H1 (cell line): ENCODE measurements around the gene ERVW-1. TPM values are rescaled to one million over a fixed set of nuclear protein-coding genes. Genes with fewer than 3 reads are reported as not detected.
A peak's percentile ranks its signal among the peaks of the same experiment; 100 is the strongest.

Source experiments
- CTCF ChIA-PET: fragments of 300-600 bp; sonication (Branson Sonifier 250); formaldehyde crosslinking; loops from one replicate; lab custom pipeline; 2021; ENCODE audit not compliant: partially characterized antibody; lab: Charles Lee
- POLR2A ChIA-PET: fragments of 300-600 bp; sonication (Branson Sonifier 250); formaldehyde crosslinking; loops from one replicate; lab custom pipeline; 2021; ENCODE audit warnings: inconsistent platforms; ENCODE audit not compliant: partially characterized antibody; lab: Charles Lee
- DNase-seq, 2 experiments: peaks; one replicate each; pipeline versions ENCODE4 v3.0.0 to v3.0.0-alpha.2; 2010 to 2022; ENCODE audit warnings: low spot score in 2 of 2, low read depth in 1 of 2, mixed read lengths in 1 of 2
- FAIRE-seq: peaks from 2 replicates; lab custom pipeline; 2011; peaks lifted over from hg19 to GRCh38; lab: Jason Lieb, UNC
- H2AFZ ChIP-seq: 2 replicates; pipeline ENCODE4 v1.8.1; 2012; ENCODE audit warnings: low read length, inconsistent platforms
- H2AK5ac ChIP-seq: 2 replicates; pipeline ENCODE4 v1.6.1; 2013; ENCODE audit warnings: low read depth, low read length
- H2BK120ac ChIP-seq: replicated peaks from 2 replicates; pipeline ENCODE3; 2013; ENCODE audit warnings: low read depth, low read length, inconsistent platforms
- H2BK12ac ChIP-seq: 2 replicates; pipeline ENCODE4 v1.6.1; 2013; ENCODE audit warnings: low read depth, low read length
- H2BK15ac ChIP-seq: 2 replicates; pipeline ENCODE4 v1.6.1; 2013; ENCODE audit warnings: low read length
- H2BK20ac ChIP-seq: 2 replicates; pipeline ENCODE4 v1.6.1; 2013; ENCODE audit warnings: low read length
- H2BK5ac ChIP-seq: 2 replicates; pipeline ENCODE4 v1.6.1; 2013; ENCODE audit warnings: low read depth, low read length
- H3K14ac ChIP-seq: 2 replicates; pipeline ENCODE4 v1.6.1; 2013; ENCODE audit warnings: inconsistent platforms; ENCODE audit not compliant: insufficient read length
- H3K18ac ChIP-seq: 2 replicates; pipeline ENCODE4 v1.6.1; 2013; ENCODE audit warnings: low read length; ENCODE audit errors: extremely low read depth
- H3K23ac ChIP-seq: 2 replicates; pipeline ENCODE4 v1.6.1; 2013; ENCODE audit warnings: inconsistent platforms; ENCODE audit not compliant: insufficient read length
- H3K23me2 ChIP-seq: 2 replicates; pipeline ENCODE4 v1.6.1; 2013; ENCODE audit warnings: low read depth, low read length
- H3K27ac ChIP-seq: 2 replicates; pipeline ENCODE4 v1.6.1; 2011; ENCODE audit warnings: low read depth, low read length, inconsistent platforms
- H3K27me3 ChIP-seq, 4 experiments: replicated peaks in 1 of 4; 1 replicate in 1 of 4; 2 replicates in 3 of 4; pipeline versions ENCODE4 v1.6.1 to v1.8.1; 2011 to 2013; ENCODE audit warnings: low read length in 3 of 4, mild to moderate bottlenecking in 3 of 4, inconsistent platforms in 2 of 4, mixed read lengths in 2 of 4, moderate library complexity in 1 of 4; ENCODE audit not compliant: control insufficient read depth in 3 of 4, insufficient read depth in 3 of 4; ENCODE audit errors: extremely low read depth in 1 of 4
- H3K36me3 ChIP-seq, 4 experiments: 2 replicates each; pipeline versions ENCODE4 v1.6.1 to v1.8.1; 2011 to 2013; ENCODE audit warnings: mild to moderate bottlenecking in 4 of 4, low read length in 3 of 4, moderate library complexity in 2 of 4, control low read depth in 1 of 4, inconsistent platforms in 1 of 4; ENCODE audit not compliant: insufficient read depth in 4 of 4, control insufficient read depth in 2 of 4
- H3K4ac ChIP-seq: replicated peaks from 2 replicates; pipeline ENCODE3; 2013; ENCODE audit warnings: low read length, low read depth, mixed read lengths, inconsistent platforms; ENCODE audit not compliant: insufficient read length
- H3K4me1 ChIP-seq, 4 experiments: replicated peaks in 1 of 4; 1 replicate in 1 of 4; 2 replicates in 3 of 4; pipeline versions ENCODE4 v1.6.1 to v1.8.1; 2011 to 2013; ENCODE audit warnings: low read length in 3 of 4, inconsistent platforms in 2 of 4, mixed read lengths in 1 of 4; ENCODE audit not compliant: insufficient read depth in 4 of 4, control insufficient read depth in 3 of 4
- H3K4me2 ChIP-seq, 2 experiments: 2 replicates each; pipeline versions ENCODE4 v1.6.1 to v1.8.1; 2011 to 2013; ENCODE audit warnings: low read depth in 2 of 2, low read length in 2 of 2, control low read depth in 1 of 2, inconsistent platforms in 1 of 2, mild to moderate bottlenecking in 1 of 2; ENCODE audit not compliant: insufficient read depth in 1 of 2
- H3K4me3 ChIP-seq, 4 experiments: fragments of 200-600, 300-600 bp in 1 of 4; sonication (generic), shearing (Covaris generic), sonication (Bioruptor Twin) in 1 of 4; 2 replicates each; pipeline versions ENCODE4 v1.5.1 to v1.8.1; 2011 to 2016; ENCODE audit warnings: low read length in 4 of 4, low read depth in 3 of 4, control low read depth in 2 of 4, inconsistent platforms in 2 of 4, mild to moderate bottlenecking in 2 of 4, mixed read lengths in 1 of 4, moderate library complexity in 1 of 4; ENCODE audit not compliant: insufficient read depth in 2 of 4; ENCODE audit errors: extremely low read depth in 1 of 4
- H3K56ac ChIP-seq: replicated peaks from 2 replicates; pipeline ENCODE3; 2013; ENCODE audit warnings: low read depth, mild to moderate bottlenecking, mixed read lengths, low read length, inconsistent platforms; ENCODE audit not compliant: insufficient read length
- H3K79me1 ChIP-seq: 2 replicates; pipeline ENCODE4 v1.6.1; 2013; ENCODE audit warnings: low read depth, low read length, control low read depth
- H3K79me2 ChIP-seq, 2 experiments: 2 replicates each; pipeline versions ENCODE4 v1.6.1 to v1.8.1; 2012 to 2013; ENCODE audit warnings: low read length in 2 of 2, mild to moderate bottlenecking in 2 of 2, inconsistent platforms in 1 of 2; ENCODE audit not compliant: insufficient read depth in 2 of 2, control insufficient read depth in 1 of 2
- H3K9ac ChIP-seq, 4 experiments: replicated peaks in 1 of 4; 1 replicate in 1 of 4; 2 replicates in 3 of 4; pipeline versions ENCODE4 v1.6.1 to v1.8.1; 2011 to 2013; ENCODE audit warnings: low read depth in 3 of 4, low read length in 3 of 4, control low read depth in 2 of 4, mild to moderate bottlenecking in 2 of 4, moderate library complexity in 2 of 4, inconsistent platforms in 1 of 4; ENCODE audit errors: extremely low read depth in 1 of 4
- H3K9me3 ChIP-seq, 2 experiments: 2 replicates each; pipeline versions ENCODE4 v1.6.1 to v1.8.1; 2012 to 2013; ENCODE audit warnings: mild to moderate bottlenecking in 2 of 2, moderate library complexity in 2 of 2, control low read depth in 1 of 2, inconsistent platforms in 1 of 2, low read depth in 1 of 2, low read length in 1 of 2, mixed read lengths in 1 of 2; ENCODE audit not compliant: insufficient read depth in 2 of 2
- H4K20me1 ChIP-seq, 2 experiments: replicated peaks in 1 of 2; 2 replicates each; pipeline versions ENCODE3 to v1.8.1; 2011 to 2013; ENCODE audit warnings: inconsistent platforms in 2 of 2, low read length in 2 of 2, mild to moderate bottlenecking in 1 of 2; ENCODE audit not compliant: insufficient read depth in 2 of 2, control insufficient read depth in 1 of 2
- H4K5ac ChIP-seq: 2 replicates; pipeline ENCODE4 v1.6.1; 2013; ENCODE audit warnings: low read length, low read depth, mixed read lengths, inconsistent platforms; ENCODE audit not compliant: insufficient read length
- H4K8ac ChIP-seq: 2 replicates; pipeline ENCODE4 v1.8.0; 2013; ENCODE audit warnings: mild to moderate bottlenecking, moderate library complexity, low read length, inconsistent platforms; ENCODE audit not compliant: insufficient read depth; ENCODE audit errors: extremely low read depth
- H4K91ac ChIP-seq: replicated peaks from 2 replicates; pipeline ENCODE3; 2013; ENCODE audit warnings: low read length, mixed read lengths, inconsistent platforms; ENCODE audit not compliant: insufficient read length
- CTBP2 ChIP-seq: IDR thresholded peaks from 2 replicates; pipeline ENCODE4 v1.7.0; 2011; ENCODE audit warnings: borderline replicate concordance, mild to moderate bottlenecking, moderate library complexity, mixed read lengths, low read length; ENCODE audit not compliant: insufficient read depth, insufficient read length
- EGR1 ChIP-seq: IDR thresholded peaks from 2 replicates; pipeline ENCODE4 v1.6.1; 2011; ENCODE audit warnings: low read depth, low read length, borderline replicate concordance
- EZH2 ChIP-seq: fragments of 200-600 bp; sonication (generic); IDR thresholded peaks from 2 replicates; pipeline ENCODE4 v1.7.1; 2012; ENCODE audit warnings: low read depth, mild to moderate bottlenecking, moderate library complexity, low read length, inconsistent platforms; ENCODE audit not compliant: severe bottlenecking
- NANOG ChIP-seq: IDR thresholded peaks from 2 replicates; pipeline ENCODE4 v1.6.1; 2011; ENCODE audit warnings: low read length, low read depth, mild to moderate bottlenecking, inconsistent platforms; ENCODE audit not compliant: insufficient read depth, poor library complexity, severe bottlenecking
- RXRA ChIP-seq: IDR thresholded peaks from 2 replicates; pipeline ENCODE4 v1.6.1; 2011; ENCODE audit warnings: low read depth, mild to moderate bottlenecking, low read length, moderate library complexity; ENCODE audit not compliant: insufficient read depth
- TBP ChIP-seq: IDR thresholded peaks from 2 replicates; pipeline ENCODE4 v1.6.1; 2011; ENCODE audit warnings: low read depth, low read length, improper control_type of control experiment
- WGBS, 2 experiments: shearing (Covaris generic) in 1 of 2; methylation state at CpG; one replicate each; pipeline versions ENCODE4 v1.1.6 to v1.1.7; 2013 to 2015; ENCODE audit warnings: low lambda C conversion rate in 2 of 2, mixed read lengths in 2 of 2, inconsistent platforms in 1 of 2, low coverage in 1 of 2, missing lambda C conversion rate in 1 of 2; ENCODE audit not compliant: insufficient replicate concordance in 2 of 2, insufficient coverage in 1 of 2, insufficient read length in 1 of 2; ENCODE audit errors: extremely low coverage in 1 of 2, missing lambda C conversion rate in 1 of 2; 5-methylcytosine and 5-hydroxymethylcytosine counted together
- polyA plus RNA-seq, 7 experiments: library from polyadenylated mRNA; depleted of rRNA in 3 of 7; stranded (reverse) in 5 of 7; unstranded in 2 of 7; fragments of >200 nt in 5 of 7; fragments of 200-250 nt in 2 of 7; gene quantifications; 1 replicate in 5 of 7; 2 replicates in 1 of 7; 4 replicates in 1 of 7; pipeline versions ENCODE4 v1.2.1 to v1.2.3, GENCODE V29; 2011 to 2013; ENCODE audit warnings: missing spikeins in 2 of 7, mixed read lengths in 2 of 7
- total RNA-seq: library from RNA; stranded (reverse); fragmentation: NEBNext Ultra II Directional; extraction: Animal tissue kit (Norgen Biotek cat#: 25700); gene quantifications from 2 replicates; pipeline ENCODE4 v1.2.1, GENCODE V29; 2021
- TF ChIP-seq, protein P1 (sequence below), 3 experiments: IDR thresholded peaks; 1 replicate in 2 of 3; 2 replicates in 1 of 3; pipeline versions ENCODE4 v1.5.1 to v1.6.1; 2011; ENCODE audit warnings: low read length in 3 of 3, mild to moderate bottlenecking in 3 of 3, inconsistent platforms in 2 of 3, low read depth in 1 of 3, moderate library complexity in 1 of 3; ENCODE audit not compliant: insufficient read depth in 1 of 3; ENCODE audit errors: control extremely low read depth in 1 of 3

ERVW-1 gene
- total and polyA plus RNA-seq, 2 of the 8 experiments (the other 6 are each of a cell fraction or from before 2014, with no cell fraction given): 0.08 TPM; not detected in 1

DNA sequence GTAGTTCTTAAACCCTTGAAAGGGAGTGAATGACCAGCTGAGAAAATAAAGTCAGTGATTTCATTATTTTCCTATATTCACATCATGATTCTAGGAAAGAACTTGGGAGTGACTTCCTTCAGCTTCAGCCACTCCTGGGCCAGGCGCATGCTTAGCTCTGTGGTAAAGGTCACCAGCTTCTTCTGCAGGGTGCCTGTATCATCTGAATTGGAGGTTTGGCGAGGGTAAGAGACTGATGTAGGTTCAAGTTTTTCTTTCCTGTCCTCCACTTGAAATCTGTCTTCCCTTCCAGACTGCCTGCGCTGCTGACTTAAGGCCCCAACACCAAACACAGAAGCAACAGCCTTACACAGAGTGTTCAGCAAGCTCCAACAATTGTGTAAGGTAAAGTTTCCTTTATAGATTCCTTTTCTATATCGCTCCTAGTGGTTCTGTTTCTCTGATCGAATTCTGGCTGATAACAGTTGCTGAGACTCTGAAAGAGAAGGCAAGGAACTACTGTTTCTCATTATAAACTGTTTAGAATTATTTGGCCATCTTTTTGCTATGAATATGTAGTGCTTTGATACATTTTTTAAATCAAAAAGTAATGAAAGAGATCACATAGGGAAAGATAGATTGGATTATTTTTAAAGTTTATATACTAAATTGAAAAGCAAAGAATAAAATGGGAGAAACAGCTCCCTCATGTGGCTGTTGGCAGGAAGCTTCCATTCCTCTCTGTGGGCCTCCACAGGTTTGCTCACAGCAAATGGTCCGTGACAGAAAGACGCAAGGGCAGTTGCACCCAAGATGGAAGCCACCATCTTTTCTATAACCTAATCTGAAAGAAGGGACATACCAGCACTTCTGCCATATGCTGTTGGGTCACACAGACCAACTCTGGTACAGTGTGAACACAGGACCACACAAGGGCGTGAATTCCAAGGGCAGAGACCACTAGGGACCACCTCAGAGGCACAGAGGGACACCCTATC is 16.4 kb downstream of the ERVW-1 start:
- Histone ChIP-seq H3K27ac (no peak overlapping the region), H2BK12ac (no peak overlapping the region), H3K27me3 (no peaks in the 10 kb centered on the region), H3K23me2 (no peaks in the 10 kb centered on the region), H3K4me1 (no peaks in the 10 kb centered on the region), H4K8ac (no peak overlapping the region; the same call in 1 of the 2 replicates), H3K4me3 (no peak overlapping the region), H3K9ac (no peak overlapping the region), H2BK15ac (no peak overlapping the region), H3K56ac (no peak overlapping the region), H4K91ac (no peak overlapping the region), H3K14ac (no peak overlapping the region), H2AFZ (peak overlapping the region; percentile 95), H2BK20ac (no peak overlapping the region), H3K9me3 (no peaks in the 10 kb centered on the region), H3K79me1 (no peaks in the 10 kb centered on the region), H3K23ac (no peak overlapping the region), H3K18ac (no peak overlapping the region), H3K4ac (no peak overlapping the region), H2BK5ac (no peak overlapping the region), H4K20me1 (peaks cover 0 to 2% of the 10 kb centered on the region in 2 experiments), H3K4me2 (no peak overlapping the region), H2BK120ac (no peak overlapping the region), H3K79me2 (no peaks in the 10 kb centered on the region), H2AK5ac (no peak overlapping the region), H3K36me3 (peaks cover under 1 to 17% (median 9%) of the 10 kb centered on the region in 4 experiments; a peak in 6 of 8 replicates), H4K5ac (no peak overlapping the region)
- DNase-seq (no peak), FAIRE-seq (peak; percentile 13)
- 76% methylated on average over 8 of the region's 8 CpGs; no CpG with 5 or more reads in 1 of the 2 experiments for WGBS, 2 experiments
- ChIA-PET CTCF (interaction anchor here (0.5 to 3.2 kb wide), 41 partner anchors 9 to 646 kb away, joined by 3 to 31 read pairs (median 4); partner anchors contain the start of genes ANKIB1, ERVW-1, FAM133B and GATAD1), POLR2A (interaction anchor here (0.6 to 2.3 kb wide), 8 partner anchors 9 to 1277 kb away, joined by 3 to 17 read pairs (median 4); partner anchors contain the start of gene GATAD1)
- TF ChIP-seq TBP: no peak
- no peak for TF ChIP-seq NANOG
- 0 out of 2 replicates have a peak, but pooled peaks have one; percentile 21 for TF ChIP-seq EGR1
- TF ChIP-seq, protein P1, sequence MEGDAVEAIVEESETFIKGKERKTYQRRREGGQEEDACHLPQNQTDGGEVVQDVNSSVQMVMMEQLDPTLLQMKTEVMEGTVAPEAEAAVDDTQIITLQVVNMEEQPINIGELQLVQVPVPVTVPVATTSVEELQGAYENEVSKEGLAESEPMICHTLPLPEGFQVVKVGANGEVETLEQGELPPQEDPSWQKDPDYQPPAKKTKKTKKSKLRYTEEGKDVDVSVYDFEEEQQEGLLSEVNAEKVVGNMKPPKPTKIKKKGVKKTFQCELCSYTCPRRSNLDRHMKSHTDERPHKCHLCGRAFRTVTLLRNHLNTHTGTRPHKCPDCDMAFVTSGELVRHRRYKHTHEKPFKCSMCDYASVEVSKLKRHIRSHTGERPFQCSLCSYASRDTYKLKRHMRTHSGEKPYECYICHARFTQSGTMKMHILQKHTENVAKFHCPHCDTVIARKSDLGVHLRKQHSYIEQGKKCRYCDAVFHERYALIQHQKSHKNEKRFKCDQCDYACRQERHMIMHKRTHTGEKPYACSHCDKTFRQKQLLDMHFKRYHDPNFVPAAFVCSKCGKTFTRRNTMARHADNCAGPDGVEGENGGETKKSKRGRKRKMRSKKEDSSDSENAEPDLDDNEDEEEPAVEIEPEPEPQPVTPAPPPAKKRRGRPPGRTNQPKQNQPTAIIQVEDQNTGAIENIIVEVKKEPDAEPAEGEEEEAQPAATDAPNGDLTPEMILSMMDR (IDR thresholded peaks at IDR 0.05; ENCODE audit: control extremely low read depth in 1 of 3, insufficient read depth in 1 of 3, low read depth in 1 of 3, low read length in 3 of 3): peak; percentile 54 to 72 (median 64)
- TF ChIP-seq RXRA: 0 out of 2 replicates have a peak, but pooled peaks have one; percentile 14
- no peak for TF ChIP-seq CTBP2
- no peak for TF ChIP-seq EZH2
